Upper lobe of right lung (tissue), 1 donor: ENCODE measurements around the gene LKAAEAR1. TPM values are rescaled to one million over a fixed set of nuclear protein-coding genes. Genes with fewer than 3 reads are reported as not detected.
A peak's percentile ranks its signal among the peaks of the same experiment; 100 is the strongest.

Source experiments
- ATAC-seq: fragments of 200-7000 bp; cut with Tn5 transposase; one replicate; pipeline ENCODE4 v1.9.1; 2020; ENCODE audit warnings: mild to moderate bottlenecking, moderate library complexity
- DNase-seq: peaks from one replicate; pipeline ENCODE4 v3.0.0-alpha.2; 2020
- H3K27ac ChIP-seq: fragments of 200-600 bp; one replicate; pipeline ENCODE4 v1.8.0; 2022
- H3K27me3 ChIP-seq: fragments of 200-600 bp; one replicate; pipeline ENCODE4 v1.8.0; 2022; ENCODE audit warnings: mild to moderate bottlenecking
- H3K36me3 ChIP-seq: fragments of 200-600 bp; one replicate; pipeline ENCODE4 v1.8.0; 2022
- H3K4me1 ChIP-seq: fragments of 200-600 bp; one replicate; pipeline ENCODE4 v1.8.0; 2022
- H3K4me3 ChIP-seq: fragments of 200-600 bp; one replicate; pipeline ENCODE4 v1.8.0; 2022; ENCODE audit warnings: mild to moderate bottlenecking
- H3K9me3 ChIP-seq: fragments of 200-600 bp; one replicate; pipeline ENCODE4 v1.8.0; 2022
- intact Hi-C: fragments of 100-400 bp; cut with DNase I; formaldehyde crosslinking; loops from one replicate; pipeline ENCODE4 v1.11.0; 2022
- total RNA-seq: library from RNA; stranded (reverse); fragmentation: NEBNext Ultra II Directional; extraction: Animal tissue kit (Norgen Biotek cat#: 25700); gene quantifications from one replicate; pipeline ENCODE4 v1.2.1, GENCODE V29; 2021
- TF ChIP-seq, protein P1 (sequence below): fragments of 200-600 bp; IDR thresholded peaks from one replicate; pipeline ENCODE4 v1.8.0; 2022; ENCODE audit warnings: antibody characterized with exemption
- donor health status: DM: no; HTN: yes; CAD: no; lungs with severe emphysema.

Gene LKAAEAR1
- total RNA-seq, 1 donor from 2014 or later, result not detected

GRCh38 chr20:64106981-64107735, 23.0 kb upstream of the LKAAEAR1 start, which contains the start of gene NPBWR2:
Gene NPBWR2, minus strand, starts transcription at chr20:64107565. Its CDS starts 734 bp downstream, at chr20:64106831.
- intact Hi-C loops, result no loop called here
- ATAC-seq (no peak), DNase-seq (peak; percentile 56)
- peaks cover 7% of the 10 kb centered on the region for H3K4me1 ChIP-seq
- peaks cover 21% of the 10 kb centered on the region for H3K27me3 ChIP-seq
- no peak within 1 kb of the TSS for H3K4me3 ChIP-seq
- no peak within 1 kb of the TSS for H3K27ac ChIP-seq
- no peaks in the 10 kb centered on the region for H3K36me3 ChIP-seq
- TF ChIP-seq, protein P1, sequence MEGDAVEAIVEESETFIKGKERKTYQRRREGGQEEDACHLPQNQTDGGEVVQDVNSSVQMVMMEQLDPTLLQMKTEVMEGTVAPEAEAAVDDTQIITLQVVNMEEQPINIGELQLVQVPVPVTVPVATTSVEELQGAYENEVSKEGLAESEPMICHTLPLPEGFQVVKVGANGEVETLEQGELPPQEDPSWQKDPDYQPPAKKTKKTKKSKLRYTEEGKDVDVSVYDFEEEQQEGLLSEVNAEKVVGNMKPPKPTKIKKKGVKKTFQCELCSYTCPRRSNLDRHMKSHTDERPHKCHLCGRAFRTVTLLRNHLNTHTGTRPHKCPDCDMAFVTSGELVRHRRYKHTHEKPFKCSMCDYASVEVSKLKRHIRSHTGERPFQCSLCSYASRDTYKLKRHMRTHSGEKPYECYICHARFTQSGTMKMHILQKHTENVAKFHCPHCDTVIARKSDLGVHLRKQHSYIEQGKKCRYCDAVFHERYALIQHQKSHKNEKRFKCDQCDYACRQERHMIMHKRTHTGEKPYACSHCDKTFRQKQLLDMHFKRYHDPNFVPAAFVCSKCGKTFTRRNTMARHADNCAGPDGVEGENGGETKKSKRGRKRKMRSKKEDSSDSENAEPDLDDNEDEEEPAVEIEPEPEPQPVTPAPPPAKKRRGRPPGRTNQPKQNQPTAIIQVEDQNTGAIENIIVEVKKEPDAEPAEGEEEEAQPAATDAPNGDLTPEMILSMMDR, result no peak
- no peaks in the 10 kb centered on the region for H3K9me3 ChIP-seq

DNA sequence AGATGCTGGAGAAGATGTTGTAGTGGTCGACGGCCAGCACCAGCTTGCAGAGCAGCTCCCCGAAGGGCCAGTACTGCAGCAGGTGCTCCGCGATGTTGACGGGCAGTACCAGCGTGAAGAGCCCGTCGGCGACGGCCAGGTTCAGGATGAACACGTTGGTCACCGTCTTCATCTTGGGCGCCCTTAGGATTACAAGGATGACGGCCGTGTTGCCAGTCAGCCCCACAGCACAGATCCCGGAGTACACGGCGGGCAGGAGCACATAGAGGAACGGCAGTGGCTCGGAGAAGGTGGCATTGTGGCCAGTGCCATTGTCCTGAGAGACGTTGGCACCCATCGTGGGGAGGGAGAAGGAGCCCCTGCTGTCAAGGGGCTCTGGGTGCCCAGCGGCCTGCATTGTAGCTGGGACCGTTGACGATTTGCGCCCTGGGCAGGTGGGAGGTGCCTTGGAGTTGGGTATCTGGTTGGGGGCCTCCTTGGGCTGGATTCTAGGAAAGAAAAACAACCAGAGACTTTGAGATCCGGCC, 22.3 kb upstream of the LKAAEAR1 start:
- peaks cover 27% of the 10 kb centered on the region for H3K27me3 ChIP-seq
- H3K27ac ChIP-seq, result no peak overlapping the region
- H3K4me3 ChIP-seq, result no peak overlapping the region
- H3K36me3 ChIP-seq, result no peaks in the 10 kb centered on the region
- intact Hi-C loops, result no loop called here
- no peak for ATAC-seq
- peaks cover 12% of the 10 kb centered on the region for H3K4me1 ChIP-seq
- no peaks in the 10 kb centered on the region for H3K9me3 ChIP-seq
- TF ChIP-seq, protein P1, result no peak
- DNase-seq, result peak; percentile 59

DNA sequence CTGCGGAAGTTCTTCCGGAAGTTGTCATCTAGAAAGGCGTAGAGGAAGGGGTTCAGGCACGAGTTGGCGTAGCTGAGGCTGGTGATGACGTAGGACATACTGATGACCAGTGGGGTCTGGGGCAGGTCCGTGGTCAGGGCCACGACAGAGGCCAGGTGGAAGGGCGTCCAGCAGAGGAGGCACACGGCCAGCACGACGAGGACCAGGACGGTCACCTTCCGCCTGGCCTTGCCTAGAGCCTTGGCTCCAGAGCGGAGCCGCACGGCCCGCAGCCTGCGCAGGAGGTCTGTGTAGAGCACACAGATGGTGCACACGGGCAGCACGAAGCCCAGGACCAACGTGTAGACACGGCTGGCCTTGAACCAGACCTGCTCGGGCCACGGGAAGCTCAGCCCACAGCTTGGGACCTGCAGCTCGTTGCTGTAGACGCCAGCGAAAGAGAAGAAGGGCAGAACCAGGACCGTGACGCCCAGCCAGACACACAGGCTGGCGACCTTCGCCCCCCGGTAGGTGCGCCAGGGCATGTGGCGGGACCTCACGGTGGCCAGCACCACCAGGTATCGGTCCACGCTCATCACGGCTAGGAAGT, 21.7 kb upstream of the LKAAEAR1 start:
- ATAC-seq (no peak), DNase-seq (no peak)
- Histone ChIP-seq H3K4me1 (peaks cover 12% of the 10 kb centered on the region), H3K27ac (no peak overlapping the region), H3K27me3 (peaks cover 33% of the 10 kb centered on the region), H3K36me3 (no peaks in the 10 kb centered on the region), H3K4me3 (no peak overlapping the region), H3K9me3 (no peaks in the 10 kb centered on the region)
- intact Hi-C loops, result no loop called here
- TF ChIP-seq, protein P1, result no peak

DNA sequence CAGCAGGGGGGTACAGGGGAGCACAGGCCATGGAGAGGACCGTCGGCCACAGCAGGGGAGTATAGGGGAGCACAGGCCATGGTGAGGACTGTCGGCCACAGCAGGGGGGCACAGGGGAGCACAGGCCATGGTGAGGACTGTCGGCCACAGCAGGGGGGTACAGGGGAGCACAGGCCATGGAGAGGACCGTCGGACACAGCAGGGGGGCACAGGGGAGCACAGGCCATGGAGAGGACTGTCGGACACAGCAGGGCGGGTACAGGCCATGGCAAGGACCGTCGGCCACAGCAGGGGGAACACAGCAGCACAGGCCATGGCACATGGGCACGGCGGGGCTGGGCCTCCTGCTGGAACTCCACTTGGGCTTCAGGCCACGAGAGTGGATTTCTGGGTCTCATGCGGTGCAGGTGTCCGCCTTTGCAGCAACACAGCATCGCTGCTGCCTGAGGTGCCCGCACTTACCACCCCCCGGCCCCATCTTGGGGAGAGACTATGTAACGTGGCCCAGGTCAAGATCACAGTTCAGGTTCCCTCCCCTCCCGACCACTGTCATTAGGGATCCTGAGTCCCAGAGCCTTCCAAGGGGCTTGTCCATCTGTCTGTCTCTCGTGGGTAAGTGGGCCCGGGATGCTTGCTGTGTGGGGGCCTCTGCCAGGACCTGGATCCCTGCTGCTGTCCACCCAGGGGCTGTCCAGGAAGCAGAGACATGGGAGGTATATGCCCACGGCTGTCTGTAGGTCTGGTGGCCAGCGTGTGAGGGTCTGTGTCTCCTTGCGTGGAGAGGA, 20.7 kb upstream of the LKAAEAR1 start:
- TF ChIP-seq, protein P1, result no peak
- peaks cover 12% of the 10 kb centered on the region for H3K4me1 ChIP-seq
- ATAC-seq (no peak), DNase-seq (peak; percentile 52)
- H3K9me3 ChIP-seq, result no peaks in the 10 kb centered on the region
- H3K36me3 ChIP-seq, result no peaks in the 10 kb centered on the region
- no peak overlapping the region for H3K27ac ChIP-seq
- intact Hi-C loops, result no loop called here
- peaks cover 42% of the 10 kb centered on the region for H3K27me3 ChIP-seq
- no peak overlapping the region for H3K4me3 ChIP-seq

- Histone ChIP-seq H3K4me1 (peaks cover 12% of the 10 kb centered on the region), H3K9me3 (no peaks in the 10 kb centered on the region), H3K27me3 (peaks cover 42% of the 10 kb centered on the region), H3K4me3 (no peak overlapping the region), H3K36me3 (no peaks in the 10 kb centered on the region), H3K27ac (no peak overlapping the region)
- intact Hi-C loops, result no loop called here
- ATAC-seq, result no peak
- TF ChIP-seq, protein P1, result no peak
- peak; percentile 42 for DNase-seq
These were observed 19.9 kb upstream of the LKAAEAR1 start for GRCh38 chr20:64103871-64104666.
